Measurements from ENCODE around the gene ZNF33A.
"Not testable (repeated sequence)": the region's sequence is repeated elsewhere in the genome, so short reads cannot be mapped to it uniquely, and the experiment has no call there.

ZNF33A gene

GRCh38 chr10:38010119-38010903 lies at the start of gene ZNF33A:
ZNF33A (plus strand) TSS chr10:38010675; CDS start chr10:38012342, 1,667 bp downstream.
- intact Hi-C loops (cut with DNase I), result loop anchor here (1.0 to 2.0 kb wide), 3 partner anchors 34 to 154 kb away; partner anchors contain the start of genes ZNF248, ZNF25 and ZNF37A
- peak; percentile 80 to 98 (median 92) for DNase-seq

GRCh38 chr10:37965006-37965405 lies 45.5 kb upstream of the ZNF33A start:
- intact Hi-C loops (cut with DNase I), result no loop called here
- DNase-seq, result no peak

DNA sequence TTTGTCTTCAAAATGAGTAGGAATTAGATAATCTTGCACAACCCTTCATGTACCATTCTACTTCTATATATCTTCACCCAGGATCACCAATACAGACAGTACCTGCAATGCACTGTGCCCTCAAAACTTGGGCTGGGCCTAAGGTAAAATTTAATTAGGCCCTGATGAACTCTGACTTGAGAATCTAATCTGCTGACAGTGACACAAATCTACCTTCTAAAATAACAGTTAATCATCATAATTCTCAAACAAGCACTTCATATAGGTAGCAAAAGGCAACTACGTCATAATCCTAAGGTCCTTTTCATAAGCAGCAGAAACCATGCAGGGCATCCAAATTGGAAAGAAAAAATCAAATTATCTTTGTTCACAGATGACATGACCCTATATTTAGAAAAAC lies 38.1 kb upstream of the ZNF33A start:
- no peak for DNase-seq

GRCh38 chr10:37975401-37975991 lies 35.0 kb upstream of the ZNF33A start:
- intact Hi-C loops (cut with DNase I), result no loop called here
- DNase-seq, result no peak

More for the DNA sequence above, 38.1 kb upstream of the ZNF33A start:
- intact Hi-C loops (cut with DNase I), result no loop called here

GRCh38 chr10:37976091-37976879 lies 34.2 kb upstream of the ZNF33A start, which contains the start of gene ZNF25:
ZNF25 (minus strand) TSS chr10:37976647; CDS start chr10:37971722, 4,925 bp downstream.
- DNase-seq, result peak; percentile 98 to 99 (median 98)
- intact Hi-C loops (cut with DNase I), result loop anchor here (1.0 kb wide), 3 partner anchors 34 to 119 kb away; partner anchors contain the start of genes ZNF248, ZNF33A and ZNF37A

- intact Hi-C loops (cut with DNase I), result loop anchor here (1.0 kb wide), 3 partner anchors 33 to 120 kb away; partner anchors contain the start of genes ZNF248, ZNF33A and ZNF37A
- no peak for DNase-seq
These were observed 33.6 kb upstream of the ZNF33A start for GRCh38 chr10:37976880-37977203.

DNA sequence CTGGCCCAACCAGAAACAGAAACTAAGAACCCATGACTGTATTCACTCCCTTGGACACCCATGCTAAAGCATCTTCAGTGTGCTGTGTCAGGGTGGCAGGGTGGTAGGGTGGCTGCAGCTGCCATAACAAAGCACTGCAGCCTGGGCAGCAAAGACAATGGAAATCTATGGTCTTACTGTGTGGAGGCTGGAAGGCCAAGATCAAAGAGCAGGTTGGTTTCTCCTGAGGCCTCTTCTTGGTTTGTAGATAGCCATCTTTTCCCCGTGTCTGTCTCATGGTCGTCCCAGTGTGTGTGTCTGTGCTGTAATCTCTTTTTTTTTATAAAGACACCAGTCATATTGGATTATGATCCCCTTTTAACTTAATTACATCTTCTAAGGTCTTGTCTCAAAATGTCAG lies 18.8 kb upstream of the ZNF33A start:
- intact Hi-C loops (cut with DNase I), result no loop called here
- no peak for DNase-seq

- intact Hi-C loops (cut with DNase I), result no loop called here
These were observed 18.4 kb upstream of the ZNF33A start for GRCh38 chr10:37992083-37992482.

DNA sequence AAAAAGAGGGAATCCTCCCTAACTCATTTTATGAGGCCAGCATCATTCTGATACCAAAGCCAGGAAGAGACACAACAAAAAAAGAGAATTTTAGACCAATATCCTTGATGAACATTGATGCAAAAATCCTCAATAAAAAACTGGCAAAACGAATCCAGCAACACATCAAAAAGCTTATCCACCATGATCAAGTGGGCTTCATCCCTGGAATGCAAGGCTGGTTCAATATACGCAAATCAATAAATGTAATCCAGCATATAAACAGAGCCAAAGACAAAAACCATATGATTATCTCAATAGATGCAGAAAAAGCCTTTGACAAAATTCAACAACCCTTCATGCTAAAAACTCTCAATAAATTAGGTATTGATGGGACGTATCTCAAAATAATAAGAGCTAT lies 11.6 kb upstream of the ZNF33A start:
- DNase-seq; intact Hi-C loops (cut with DNase I): not testable (repeated sequence)

More at GRCh38 chr10:37992083-37992482, 18.4 kb upstream of the ZNF33A start:
- no peak for DNase-seq

- DNase-seq; intact Hi-C loops (cut with DNase I): not testable (repeated sequence)
These were observed 10.0 kb upstream of the ZNF33A start for GRCh38 chr10:38000474-38000873.

- intact Hi-C loops (cut with DNase I), result no loop called here
These were observed 7.4 kb upstream of the ZNF33A start for GRCh38 chr10:38003026-38003425.

GRCh38 chr10:38003588-38003987 lies 6.9 kb upstream of the ZNF33A start:
- intact Hi-C loops (cut with DNase I), result no loop called here
- DNase-seq, result no peak

More at GRCh38 chr10:38003026-38003425, 7.4 kb upstream of the ZNF33A start:
- DNase-seq, result no peak

GRCh38 chr10:38007551-38007950 lies 2.9 kb upstream of the ZNF33A start:
- DNase-seq, result no peak
- intact Hi-C loops (cut with DNase I), result no loop called here

GRCh38 chr10:38007991-38008390 lies 2.5 kb upstream of the ZNF33A start:
- intact Hi-C loops (cut with DNase I), result no loop called here
- no peak for DNase-seq

- intact Hi-C loops (cut with DNase I), result no loop called here
These were observed 5.9 kb downstream of the ZNF33A start for GRCh38 chr10:38016354-38016753.

DNA sequence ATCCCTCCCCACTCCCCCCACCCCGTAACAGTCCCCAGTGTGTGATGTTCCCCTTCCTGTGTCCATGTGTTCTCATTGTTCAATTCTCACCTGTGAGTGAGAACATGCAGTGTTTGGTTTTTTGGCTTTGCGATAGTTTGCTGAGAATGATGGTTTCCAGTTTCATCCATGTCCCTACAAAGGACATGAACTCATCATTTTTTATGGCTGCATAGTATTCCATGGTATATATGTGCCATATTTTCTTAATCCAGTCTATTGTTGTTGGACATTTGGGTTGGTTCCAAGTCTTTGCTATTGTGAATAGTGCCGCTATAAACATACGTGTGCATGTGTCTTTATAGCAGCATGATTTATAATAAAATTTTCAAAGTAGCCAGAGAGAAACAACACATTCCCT lies 8.6 kb downstream of the ZNF33A start:
- intact Hi-C loops (cut with DNase I); DNase-seq: not testable (repeated sequence)

More at GRCh38 chr10:38016354-38016753, 5.9 kb downstream of the ZNF33A start:
- DNase-seq, result no peak

DNA sequence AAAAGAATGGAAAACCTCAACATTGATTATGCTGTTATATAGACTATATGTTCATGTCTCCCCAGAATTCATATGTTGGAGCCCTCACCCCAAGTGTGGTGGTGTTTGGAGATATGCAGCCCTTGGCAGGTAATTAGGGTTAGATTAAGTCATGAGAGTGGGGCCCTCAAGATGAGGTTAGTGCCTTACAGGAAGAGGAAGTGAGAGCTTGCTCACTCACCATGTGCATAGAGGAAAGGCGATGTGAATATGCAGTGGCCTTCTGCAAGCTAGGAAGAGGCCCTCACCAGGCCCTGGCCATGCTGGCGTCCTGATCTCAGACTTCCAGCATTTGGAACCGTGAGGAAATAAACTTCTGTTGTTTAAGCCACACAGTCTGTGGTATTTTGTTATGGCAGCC lies 14.8 kb downstream of the ZNF33A start:
- DNase-seq, result no peak
- intact Hi-C loops (cut with DNase I), result no loop called here

GRCh38 chr10:38027986-38028385 lies 17.5 kb downstream of the ZNF33A start:
- intact Hi-C loops (cut with DNase I), result no loop called here
- DNase-seq, result no peak

DNA sequence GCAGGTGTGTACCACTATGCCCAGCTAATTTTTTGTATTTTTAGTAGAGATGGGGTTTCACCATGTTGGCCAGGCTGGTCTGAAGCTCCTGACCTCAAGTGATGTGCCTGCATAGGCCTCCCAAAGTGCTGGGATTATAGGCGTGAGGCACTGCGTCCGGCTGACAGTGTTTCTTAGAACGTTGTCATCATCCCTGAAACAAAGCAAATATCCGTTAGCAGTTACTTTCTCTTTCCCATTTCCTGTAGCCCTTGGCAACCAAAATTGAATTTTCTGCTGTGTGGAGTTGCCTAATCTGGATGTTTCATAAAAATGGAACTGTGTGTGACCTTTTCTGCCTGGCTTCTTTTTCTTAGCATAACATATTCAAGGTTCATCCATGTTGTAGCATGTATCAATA lies 22.4 kb downstream of the ZNF33A start:
- intact Hi-C loops (cut with DNase I), result no loop called here
- no peak for DNase-seq

- intact Hi-C loops (cut with DNase I), result no loop called here
- DNase-seq, result no peak
These were observed 27.8 kb downstream of the ZNF33A start for GRCh38 chr10:38038107-38038931.
